ENCODE results near the gene PTP4A2. TPM values are rescaled to one million over a fixed set of nuclear protein-coding genes. Genes with fewer than 3 reads are reported as not detected.
"Not testable (repeated sequence)": the region's sequence is repeated elsewhere in the genome, so short reads cannot be mapped to it uniquely, and the experiment has no call there.

Gene PTP4A2
- total and polyA plus RNA-seq, 2 of the 8 experiments (the other 6 are each of a cell fraction or from before 2014, with no cell fraction given) = 87.4 to 214 TPM

GRCh38 chr1:31943546-31944184 is 5.5 kb upstream of the PTP4A2 start (continued):
- TF ChIP-seq GABPA (IDR thresholded peaks at IDR 0.05; ENCODE audit: borderline replicate concordance, insufficient read depth, low read length) = no peak
- TF ChIP-seq RXRA (IDR thresholded peaks at IDR 0.05; ENCODE audit: insufficient read depth, low read depth, low read length) = no peak

DNA sequence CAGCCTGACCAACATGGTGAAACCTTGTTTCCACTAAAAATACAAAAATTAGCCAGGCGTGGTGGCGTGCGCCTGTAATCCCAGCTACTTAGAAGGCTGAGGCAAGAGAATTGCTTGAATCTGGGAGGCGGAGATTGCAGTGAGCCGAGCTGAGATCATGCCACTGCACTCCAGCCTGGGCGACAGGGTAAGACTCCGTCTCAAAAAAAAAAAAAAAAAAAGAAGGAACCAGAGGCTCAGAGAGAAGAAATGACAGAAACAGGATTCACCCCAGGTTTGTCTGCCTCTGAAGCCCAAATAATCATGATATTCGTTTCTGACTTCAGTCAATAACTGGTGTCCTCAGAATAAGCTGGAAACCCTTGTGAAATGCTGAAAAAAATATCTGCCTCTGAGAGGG is 3.9 kb upstream of the PTP4A2 start:
- H2BK15ac ChIP-seq (ENCODE audit: low read length); FAIRE-seq; H3K9me3 ChIP-seq (ENCODE audit: insufficient read depth in 2 of 2, low read depth in 1 of 2, low read length in 1 of 2); H3K79me1 ChIP-seq (ENCODE audit: low read depth, low read length); H3K18ac ChIP-seq (ENCODE audit: extremely low read depth, low read length); H2BK12ac ChIP-seq (ENCODE audit: low read depth, low read length); H3K23ac ChIP-seq (ENCODE audit: insufficient read length); H3K4me3 ChIP-seq (ENCODE audit: extremely low read depth in 1 of 4, insufficient read depth in 2 of 4, low read depth in 3 of 4, low read length in 4 of 4); H3K9ac ChIP-seq (replicated peaks in 1 of 4; ENCODE audit: extremely low read depth in 1 of 4, low read depth in 3 of 4, low read length in 3 of 4); H3K23me2 ChIP-seq (ENCODE audit: low read depth, low read length); H4K20me1 ChIP-seq (replicated peaks in 1 of 2; ENCODE audit: control insufficient read depth in 1 of 2, insufficient read depth in 2 of 2, low read length in 2 of 2); H3K4ac ChIP-seq (replicated peaks; ENCODE audit: insufficient read length, low read depth, low read length); H2BK20ac ChIP-seq (ENCODE audit: low read length); H2AFZ ChIP-seq (ENCODE audit: low read length); H3K27me3 ChIP-seq (replicated peaks in 1 of 4; ENCODE audit: control insufficient read depth in 3 of 4, extremely low read depth in 1 of 4, insufficient read depth in 3 of 4, low read length in 3 of 4); H3K56ac ChIP-seq (replicated peaks; ENCODE audit: insufficient read length, low read depth, low read length); H3K36me3 ChIP-seq (ENCODE audit: control insufficient read depth in 2 of 4, insufficient read depth in 4 of 4, low read length in 3 of 4); H2AK5ac ChIP-seq (ENCODE audit: low read depth, low read length); H3K14ac ChIP-seq (ENCODE audit: insufficient read length); H4K8ac ChIP-seq (ENCODE audit: extremely low read depth, insufficient read depth, low read length); DNase-seq (ENCODE audit: low read depth in 1 of 2, low spot score in 2 of 2); H3K79me2 ChIP-seq (ENCODE audit: control insufficient read depth in 1 of 2, insufficient read depth in 2 of 2, low read length in 2 of 2); H2BK5ac ChIP-seq (ENCODE audit: low read depth, low read length); H2BK120ac ChIP-seq (replicated peaks; ENCODE audit: low read depth, low read length); H4K91ac ChIP-seq (replicated peaks; ENCODE audit: insufficient read length, low read length); H4K5ac ChIP-seq (ENCODE audit: insufficient read length, low read depth, low read length); H3K4me2 ChIP-seq (ENCODE audit: insufficient read depth in 1 of 2, low read depth in 2 of 2, low read length in 2 of 2); H3K27ac ChIP-seq (ENCODE audit: low read depth, low read length): not testable (repeated sequence)
- ChIA-PET CTCF (ENCODE audit: partially characterized antibody) (interaction anchor here (0.6 to 4.4 kb wide), 7 partner anchors 11 to 196 kb away, joined by 3 to 20 read pairs (median 3); partner anchors contain the start of gene SPOCD1), POLR2A (ENCODE audit: partially characterized antibody) (interaction anchor here (0.7 to 4.6 kb wide), 4 partner anchors 12 to 268 kb away, joined by 3 to 61 read pairs (median 4); no protein-coding TSS in a partner anchor)
- peaks cover 4 to 16% (median 6%) of the 10 kb centered on the region in 4 experiments for H3K4me1 ChIP-seq (replicated peaks in 1 of 4; ENCODE audit: control insufficient read depth in 3 of 4, insufficient read depth in 4 of 4, low read length in 3 of 4)
- 94% methylated on average over 5 of the region's 8 CpGs; no CpG with 5 or more reads in 1 of the 2 experiments for WGBS, 2 experiments (ENCODE audit: extremely low coverage in 1 of 2, insufficient coverage in 1 of 2, insufficient read length in 1 of 2, insufficient replicate concordance in 2 of 2, low coverage in 1 of 2, low lambda C conversion rate in 2 of 2, missing lambda C conversion rate in 1 of 2)
